GM12873 (cell line): ENCODE measurements around the gene CAMP.

Source experiments
- CTCF ChIP-seq: IDR thresholded peaks from 2 replicates; pipeline ENCODE4 v1.5.1; 2012; ENCODE audit warnings: low read depth, mild to moderate bottlenecking, moderate library complexity, low read length, control low read depth; ENCODE audit not compliant: insufficient read depth; ENCODE audit errors: missing control alignments

The CAMP gene

GRCh38 chr3:48232734-48233133 is 9.4 kb downstream of the CAMP start:
- peak; percentile 60 for TF ChIP-seq CTCF

GRCh38 chr3:48233542-48233941 is 10.2 kb downstream of the CAMP start:
- no peak for TF ChIP-seq CTCF

- TF ChIP-seq CTCF, result no peak
Measured at GRCh38 chr3:48236531-48236930, 13.2 kb downstream of the CAMP start.

GRCh38 chr3:48238531-48239085 is 15.3 kb downstream of the CAMP start:
- TF ChIP-seq CTCF, result no peak

- no peak for TF ChIP-seq CTCF
Measured at GRCh38 chr3:48240000-48240963, 17.0 kb downstream of the CAMP start.

GRCh38 chr3:48241796-48242455 is 18.6 kb downstream of the CAMP start:
- no peak for TF ChIP-seq CTCF

GRCh38 chr3:48243886-48244285 is 20.6 kb downstream of the CAMP start:
- TF ChIP-seq CTCF, result no peak
